Stimulated activated CD4-positive, alpha-beta T cell treated with anti-CD3 and anti-CD28 coated beads, Interleukin-1b, Interleukin-23, amount 100 ng/mL, for 4 hours (primary cell): Measurements from ENCODE around the gene CDC42SE2.
"Not testable (repeated sequence)": the region's sequence is repeated elsewhere in the genome, so short reads cannot be mapped to it uniquely, and the experiment has no call there.

Experiments used
- DNase-seq, 2 donors: peaks; one replicate each; pipeline ENCODE4 v3.0.0-alpha.2; 2020; ENCODE audit warnings: low read depth in 2 of 2

The CDC42SE2 gene

DNA sequence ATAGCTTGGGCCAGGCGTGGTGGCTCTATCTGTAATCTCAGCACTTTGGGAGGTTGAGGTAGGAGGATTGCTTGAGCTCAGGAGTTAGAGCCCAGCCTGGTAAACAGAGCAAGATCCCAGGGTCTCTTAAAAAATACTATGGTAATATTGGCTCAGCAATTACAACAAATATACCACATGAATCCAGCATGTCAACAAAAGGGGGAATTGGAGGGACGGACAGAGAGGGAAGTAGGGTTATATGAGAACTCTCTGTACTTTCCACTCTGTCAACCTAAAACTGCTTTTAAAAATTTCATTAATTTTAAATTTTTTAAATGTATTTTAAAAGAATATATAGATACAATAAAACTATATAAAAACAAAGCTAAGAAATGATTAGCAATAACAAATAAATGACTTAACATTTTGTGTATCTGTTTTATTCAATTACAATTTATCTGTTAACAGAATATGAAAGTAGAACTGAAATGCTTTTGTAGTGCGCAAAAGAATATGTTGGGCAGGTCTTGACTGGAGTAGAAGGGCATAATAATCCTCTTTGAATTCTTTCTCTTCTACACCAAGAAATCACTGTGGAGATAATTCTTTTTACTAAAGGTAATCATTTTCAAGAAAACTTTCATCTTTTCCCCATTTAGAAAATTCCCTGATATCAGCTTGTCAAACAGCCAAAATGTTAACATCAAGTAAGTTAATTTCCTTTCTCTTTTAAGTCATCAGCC, 12.9 kb upstream of the CDC42SE2 start:
- DNase-seq = no peak

DNA sequence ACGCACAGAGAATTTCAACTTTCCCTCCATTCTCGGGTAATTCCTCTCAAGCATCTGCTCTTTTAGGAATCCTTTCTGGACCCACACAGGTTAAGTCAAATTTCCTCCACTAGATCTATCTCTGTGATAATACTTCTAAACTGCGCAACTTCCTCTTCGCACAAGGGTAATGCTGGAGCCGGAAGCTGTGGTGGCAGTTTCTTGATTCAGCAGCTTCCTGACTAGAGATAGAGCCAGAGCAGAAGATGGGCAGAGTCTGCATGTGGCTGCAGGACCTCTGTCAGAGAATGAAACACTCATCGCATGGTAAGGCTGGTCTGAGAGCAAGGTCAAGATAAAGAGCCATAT, 11.1 kb upstream of the CDC42SE2 start:
- peak; percentile 38 to 54 for DNase-seq

DNA sequence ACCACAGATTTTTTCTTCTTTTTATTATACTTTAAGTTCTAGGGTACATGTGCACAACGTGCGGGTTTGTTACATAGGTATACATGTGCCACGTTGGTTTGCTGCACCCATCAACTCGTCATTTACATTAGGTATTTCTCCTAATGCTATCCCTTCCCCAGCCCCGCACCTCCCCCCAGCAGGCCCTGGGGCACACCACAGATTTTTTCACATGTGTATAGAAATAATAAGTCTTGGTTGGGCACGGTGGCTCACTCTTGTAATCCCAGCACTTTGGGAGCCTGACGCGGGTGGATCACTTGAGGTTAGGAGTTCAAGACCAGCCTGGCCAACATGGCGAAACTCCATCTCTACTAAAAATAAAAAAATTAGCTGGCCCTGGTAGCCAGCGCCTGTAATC, 9.8 kb upstream of the CDC42SE2 start:
- DNase-seq = not testable (repeated sequence)

DNA sequence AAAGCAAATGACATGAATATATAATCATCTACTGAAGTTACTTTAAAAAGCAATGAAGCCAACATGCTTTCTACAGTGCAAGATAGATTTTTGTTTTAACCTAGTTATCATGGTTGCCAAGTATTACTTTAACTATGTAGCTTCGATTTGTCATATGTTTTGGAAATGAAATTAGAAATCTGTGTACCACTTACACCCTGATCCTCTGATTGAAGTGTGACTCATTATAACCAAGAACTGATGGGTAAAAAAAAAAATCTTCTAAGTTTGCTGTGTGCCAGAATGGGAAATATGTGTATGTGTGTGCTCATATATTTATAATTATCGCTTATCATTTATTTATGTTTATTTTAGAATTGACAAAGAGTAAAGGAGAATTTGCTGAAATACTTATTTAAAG, 9.1 kb upstream of the CDC42SE2 start:
- no peak for DNase-seq

DNA sequence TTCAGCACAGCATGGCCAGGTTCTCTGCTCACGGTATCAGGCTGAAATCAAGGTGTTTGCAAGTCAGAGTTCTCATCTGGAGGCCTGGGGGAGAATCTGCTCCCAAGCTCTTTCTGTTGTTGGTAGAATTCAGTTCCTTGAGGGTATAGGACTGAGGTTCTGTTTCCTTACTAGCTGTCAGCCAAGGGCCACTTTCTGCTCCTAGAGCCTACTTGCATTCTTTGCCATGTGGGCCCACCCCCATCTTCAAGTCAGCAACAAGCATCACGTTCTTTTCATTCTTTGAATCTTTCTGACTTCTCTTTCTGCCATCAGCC, 7.4 kb upstream of the CDC42SE2 start:
- no peak for DNase-seq

DNA sequence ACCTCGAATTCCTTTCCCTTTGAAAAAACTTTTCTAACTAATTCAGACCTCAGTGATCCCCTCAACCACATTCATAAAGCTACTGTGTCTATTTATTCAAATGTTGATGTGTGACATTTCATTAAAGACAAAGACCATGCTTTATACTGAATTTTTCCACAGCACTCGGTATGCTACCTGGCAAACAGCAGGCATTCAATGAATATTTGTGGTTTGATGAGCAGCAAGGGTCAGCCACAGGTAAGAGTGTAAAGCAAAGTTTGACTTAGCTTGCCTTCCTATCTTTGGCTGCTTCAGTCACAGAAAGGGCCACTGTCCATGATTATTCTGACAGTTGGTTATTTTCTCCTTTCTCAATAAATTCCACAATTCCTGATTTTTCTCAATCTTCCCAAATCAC, 5.1 kb upstream of the CDC42SE2 start:
- DNase-seq = no peak

DNA sequence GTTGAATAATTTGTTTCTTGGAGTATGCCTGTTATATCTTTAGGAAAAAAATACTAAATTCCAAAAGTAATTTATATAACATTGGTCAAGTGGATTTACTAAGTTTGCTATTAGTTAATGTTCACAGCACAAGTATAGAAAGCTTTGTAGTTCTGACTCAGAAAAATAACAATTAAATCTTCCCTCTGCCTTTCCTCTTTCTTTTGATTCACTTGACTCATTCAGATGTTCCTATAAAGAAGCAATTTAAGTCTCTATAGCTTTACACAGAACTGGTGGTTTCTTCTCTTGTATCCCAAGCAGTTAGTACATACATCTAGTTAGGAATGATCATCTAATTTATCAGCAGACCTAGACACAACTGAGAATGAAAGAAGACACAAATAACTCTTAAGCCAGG, 4.5 kb upstream of the CDC42SE2 start:
- DNase-seq = no peak

DNA sequence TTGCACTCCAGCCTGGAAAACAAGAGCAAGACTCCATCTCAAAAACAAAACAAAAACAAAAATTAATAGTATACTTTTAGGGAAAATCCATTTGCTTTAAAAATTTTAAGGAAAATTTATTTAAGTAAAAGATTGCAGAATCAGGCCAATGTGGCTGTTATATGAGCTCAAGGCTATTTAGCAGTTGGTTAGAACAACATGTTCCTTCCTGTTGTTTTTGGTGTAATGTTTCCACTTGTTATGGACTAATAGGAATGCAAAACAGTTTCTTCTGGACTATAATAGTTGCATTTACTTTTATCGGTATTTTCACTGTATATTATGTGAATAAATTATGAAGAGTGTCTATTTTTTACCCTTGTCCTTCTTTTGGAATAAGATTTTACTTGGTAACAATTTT, 3.0 kb upstream of the CDC42SE2 start:
- no peak for DNase-seq

DNA sequence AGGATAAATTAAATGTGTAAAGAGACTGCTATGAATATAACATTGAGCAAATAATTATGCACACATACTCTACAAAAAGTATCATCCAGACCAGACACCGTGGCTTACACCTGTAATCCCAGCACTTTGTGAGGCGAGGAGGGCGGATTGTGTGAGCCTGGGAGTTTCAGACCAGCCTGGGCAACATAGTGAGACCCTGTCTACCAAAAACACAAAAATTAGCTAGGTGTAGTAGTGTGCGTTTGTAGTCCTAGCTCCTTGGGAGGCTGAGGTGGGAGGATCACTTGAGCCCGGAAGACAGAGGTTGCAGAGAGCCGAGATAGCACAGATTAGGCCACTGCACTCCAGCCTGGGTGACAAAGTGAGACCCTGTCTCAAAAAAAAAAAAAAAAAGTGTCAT, 2.4 kb upstream of the CDC42SE2 start:
- DNase-seq = no peak

DNA sequence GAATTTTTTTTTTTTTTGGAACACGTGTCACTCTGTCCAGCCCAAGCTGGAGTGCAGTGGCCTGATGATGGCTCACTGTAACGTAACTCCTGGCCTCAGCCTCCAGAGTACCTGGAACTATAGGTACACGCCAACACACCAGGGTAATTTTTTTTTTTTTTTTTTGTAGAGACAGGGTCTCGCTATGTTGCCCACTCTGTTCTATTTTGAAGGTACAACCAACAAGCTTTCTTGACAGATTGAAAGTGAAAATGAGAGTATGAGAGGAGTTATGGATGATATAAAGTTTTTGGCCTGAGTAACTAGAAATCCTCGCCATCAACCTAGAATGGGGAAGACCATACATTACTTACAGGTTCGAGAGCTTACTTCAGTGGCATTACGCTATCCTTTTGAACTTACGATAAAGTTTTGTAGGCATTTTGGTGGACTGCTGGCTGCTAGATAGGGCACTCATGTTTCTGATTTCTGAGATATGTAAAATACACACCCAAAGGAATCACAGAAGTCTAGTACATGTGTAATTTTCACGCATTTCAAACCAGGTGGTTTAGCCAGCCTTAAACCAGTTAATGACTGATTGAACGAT, 806 bp upstream of the CDC42SE2 start:
- DNase-seq = no peak

DNA sequence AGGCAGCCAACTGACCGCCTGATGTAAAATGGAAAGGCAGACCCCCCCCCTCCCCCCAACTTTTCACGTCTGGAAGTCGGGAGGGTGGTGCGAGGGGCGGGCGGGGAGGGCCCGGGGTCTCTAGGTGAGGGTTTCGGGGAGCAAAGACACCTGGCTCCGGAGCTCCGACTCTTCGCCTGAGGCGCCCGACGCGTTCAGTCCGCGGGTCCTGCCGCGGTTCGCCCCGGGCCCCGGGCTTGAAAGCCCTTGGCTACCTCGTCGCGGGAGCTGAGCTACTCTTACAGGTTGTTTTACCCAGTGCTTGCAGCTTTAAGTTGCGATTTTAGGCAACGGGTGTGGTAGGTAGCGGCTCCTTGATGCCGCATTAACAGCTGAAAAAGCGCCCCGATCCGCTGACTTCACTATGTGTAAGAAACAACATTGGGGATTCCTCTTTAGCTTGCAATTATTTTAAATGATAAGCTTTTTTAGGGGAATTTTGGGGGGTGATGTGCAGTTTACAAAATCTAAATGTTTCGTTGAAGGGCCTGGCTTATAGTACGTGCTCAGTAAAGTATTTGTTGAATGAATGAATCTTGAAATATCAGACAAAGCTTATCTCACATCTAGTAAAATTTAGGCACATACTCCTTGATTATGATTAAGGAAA, 722 bp downstream of the CDC42SE2 start:
- DNase-seq = peak in 1 of 2 donors; percentile 25

DNA sequence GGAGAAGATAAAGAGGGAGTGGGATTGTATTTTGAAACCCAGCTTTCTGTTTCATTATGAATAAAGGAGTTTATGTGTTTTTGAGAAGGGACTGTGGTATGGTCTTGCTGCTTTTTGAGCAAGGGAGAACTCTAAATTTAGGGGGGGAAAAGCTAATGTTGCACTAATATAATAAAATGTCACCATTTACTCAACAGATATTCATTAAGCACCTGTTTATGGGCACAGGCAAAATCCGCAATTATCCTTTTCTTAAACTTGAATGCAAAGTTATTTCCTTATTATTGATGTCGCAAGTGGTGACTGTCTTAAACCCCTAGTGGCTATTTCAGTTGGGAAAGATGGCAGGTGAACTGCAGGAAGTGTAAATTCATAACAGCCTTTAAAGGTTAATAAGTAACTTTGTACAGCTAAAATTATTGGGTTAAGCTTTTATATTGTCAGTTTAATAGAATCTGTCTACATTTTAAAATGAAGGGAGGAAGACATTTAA, 1.5 kb downstream of the CDC42SE2 start:
- DNase-seq = no peak

DNA sequence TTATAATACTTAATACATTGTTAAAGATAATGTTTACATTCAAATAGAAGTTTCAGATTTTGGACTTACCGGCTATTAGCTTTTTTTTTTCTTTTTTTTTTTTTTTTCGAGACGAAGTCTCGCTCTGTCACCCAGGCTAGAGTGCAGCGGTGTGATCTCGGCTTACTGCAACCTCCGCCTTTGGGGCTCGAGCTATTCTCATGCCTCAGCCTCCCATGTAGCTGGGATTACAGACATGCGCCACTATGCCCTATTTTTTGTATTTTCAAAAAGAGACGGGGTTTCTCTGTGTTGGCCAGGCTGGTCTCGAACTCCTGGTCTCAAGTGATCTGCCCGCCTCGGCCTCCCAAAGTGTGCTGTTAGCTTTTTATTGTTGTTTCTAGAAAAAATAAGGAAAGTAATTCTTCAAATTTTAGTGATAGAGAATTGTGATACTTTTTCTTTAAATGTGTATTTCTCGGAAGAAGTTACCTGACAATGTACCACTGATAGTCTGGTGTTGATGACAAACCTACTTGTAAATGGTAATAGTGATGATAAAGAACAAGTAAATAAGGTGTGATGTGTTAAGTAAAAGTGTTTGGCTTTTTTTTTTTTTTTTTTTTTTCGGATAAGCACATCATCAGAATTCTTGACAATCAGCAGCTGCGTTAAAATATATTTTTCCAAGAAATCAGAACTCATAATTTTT, 2.7 kb downstream of the CDC42SE2 start:
- no peak for DNase-seq

DNA sequence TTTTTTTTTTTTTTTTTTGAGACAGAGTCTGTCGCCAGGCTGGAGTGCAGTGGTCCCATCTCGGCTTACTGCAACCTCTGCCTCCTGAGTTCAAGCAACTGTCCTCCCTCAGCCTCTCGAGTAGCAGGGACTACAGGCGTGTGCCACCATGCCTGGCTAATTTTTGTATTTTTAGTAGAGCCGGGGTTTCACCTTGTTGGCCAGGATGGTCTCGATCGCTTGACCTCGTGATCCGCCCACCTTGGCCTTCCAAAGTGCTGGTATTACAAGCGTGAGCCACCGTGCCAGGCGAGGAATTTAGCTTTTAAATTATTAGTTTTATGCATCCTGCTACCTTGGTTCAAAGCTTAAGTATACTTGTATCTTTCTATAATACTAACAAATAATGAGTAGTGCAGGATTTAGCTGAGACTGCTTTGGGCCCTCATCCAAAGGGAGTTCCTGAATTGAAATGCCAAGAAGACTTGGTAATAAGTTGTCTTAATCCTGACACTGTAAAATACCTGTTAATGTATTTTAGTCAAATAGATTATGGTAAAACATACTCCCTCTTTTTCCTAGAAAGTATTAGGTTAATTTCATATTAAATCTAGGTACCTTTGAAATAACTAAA, 5.0 kb downstream of the CDC42SE2 start:
- DNase-seq = no peak

DNA sequence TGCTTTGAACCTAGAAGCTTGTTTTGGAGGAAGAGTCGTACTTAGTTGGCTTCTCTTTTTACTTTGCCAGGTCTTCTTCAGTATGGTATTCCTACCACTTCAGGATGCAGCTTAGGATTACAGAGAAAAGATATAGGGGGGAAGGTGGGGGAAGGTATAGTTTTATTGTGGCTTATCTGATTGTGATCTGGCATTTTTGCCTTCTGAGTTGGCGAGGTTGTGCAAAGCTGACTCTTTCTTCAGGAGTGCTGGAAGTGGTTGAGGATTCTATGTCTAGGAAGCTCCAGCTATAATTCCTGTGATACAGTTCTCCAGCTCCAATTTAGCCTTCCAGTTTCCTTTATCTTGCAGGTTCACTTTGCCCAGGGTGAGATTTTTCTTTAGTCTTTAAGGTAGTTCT, 7.0 kb downstream of the CDC42SE2 start:
- DNase-seq = no peak

DNA sequence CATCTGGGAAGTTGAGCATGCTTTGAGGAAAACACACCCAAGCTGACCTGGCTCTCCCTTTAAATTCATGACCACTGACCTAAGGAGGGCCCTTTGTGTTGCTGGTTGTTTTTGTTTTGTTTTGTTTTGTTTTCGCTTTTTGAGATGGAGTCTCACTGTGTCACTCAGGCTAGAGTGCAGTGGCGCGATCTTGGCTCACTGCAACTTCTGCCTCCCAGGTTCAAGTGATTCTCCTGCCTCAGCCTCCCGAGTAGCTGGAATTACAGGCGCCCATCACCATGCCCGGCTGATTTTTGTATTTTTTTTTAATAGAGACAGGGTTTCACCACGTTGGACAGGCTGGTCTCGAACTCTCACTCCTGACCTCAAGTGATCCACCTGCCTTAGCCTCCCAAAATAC, 8.0 kb downstream of the CDC42SE2 start:
- DNase-seq = not testable (repeated sequence)

DNA sequence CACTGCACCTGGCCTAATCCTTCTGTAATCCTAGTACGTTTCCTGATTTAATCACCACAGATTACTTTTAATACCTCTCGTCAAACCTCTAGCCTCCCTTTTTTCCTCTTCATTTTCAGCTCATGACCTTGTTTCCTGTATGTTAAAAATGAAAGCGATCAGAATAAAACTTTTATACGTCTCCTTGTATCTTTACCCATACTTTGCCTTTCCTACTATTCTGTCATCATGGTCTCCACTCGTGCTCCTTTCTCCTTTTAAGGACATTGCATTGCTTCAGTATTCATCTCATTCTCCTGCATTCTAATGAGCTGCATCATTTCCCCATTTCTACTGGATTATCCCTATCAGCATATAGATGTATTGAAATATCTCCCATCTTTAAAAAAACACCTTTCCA, 8.5 kb downstream of the CDC42SE2 start:
- no peak for DNase-seq

DNA sequence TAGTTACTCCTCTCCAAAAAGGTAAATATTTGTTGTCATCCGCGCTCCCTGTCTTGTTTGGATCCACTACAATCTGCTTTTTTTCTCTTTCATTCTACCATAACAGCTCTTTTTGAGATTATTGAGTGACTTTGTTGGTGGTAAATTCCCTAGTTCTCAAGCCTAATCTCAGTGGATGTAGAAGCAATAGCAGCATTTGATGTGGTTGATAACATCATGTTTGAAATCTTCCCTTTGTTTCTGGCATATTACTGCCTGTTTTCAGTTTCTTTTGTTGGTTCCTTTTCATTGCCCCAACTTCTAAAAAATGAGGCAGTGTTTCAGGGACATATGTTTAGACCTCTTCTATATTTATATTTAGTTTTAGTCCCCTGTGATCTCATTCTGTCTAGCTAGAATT, 8.9 kb downstream of the CDC42SE2 start:
- no peak for DNase-seq

DNA sequence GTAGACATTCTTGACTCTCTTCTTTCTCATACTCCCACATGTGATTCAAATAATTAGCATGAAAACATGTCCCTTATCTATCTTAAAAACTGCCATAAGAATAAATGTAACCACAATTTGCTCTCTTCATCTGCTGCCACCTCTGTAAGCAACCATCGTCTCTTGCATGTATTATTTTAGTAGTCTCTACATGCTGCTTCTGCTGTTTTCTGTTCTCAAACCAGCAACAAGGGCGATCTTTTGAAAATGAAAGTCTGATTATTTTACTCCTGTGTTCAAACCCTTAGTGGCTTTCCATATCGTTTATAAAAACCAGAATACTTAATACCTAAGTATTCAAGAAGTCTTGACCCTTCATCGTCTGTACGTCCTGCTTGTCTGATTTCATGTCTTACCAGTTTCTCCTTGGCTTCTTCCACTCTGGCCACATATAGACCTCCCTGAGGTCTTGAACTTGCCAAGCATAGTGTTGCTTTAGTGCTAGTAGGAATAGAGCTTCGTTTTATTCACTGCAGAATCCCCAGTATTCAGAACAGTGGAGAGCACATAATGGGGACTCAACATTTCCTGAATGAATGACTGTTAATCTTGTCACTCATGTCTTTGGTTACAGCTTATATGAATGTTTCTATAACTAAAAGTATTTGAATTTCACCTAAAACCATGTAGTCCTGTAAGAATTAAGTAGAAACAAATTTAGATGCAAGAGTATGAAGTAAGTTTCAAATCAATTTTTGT, 10.6 kb downstream of the CDC42SE2 start:
- no peak for DNase-seq

DNA sequence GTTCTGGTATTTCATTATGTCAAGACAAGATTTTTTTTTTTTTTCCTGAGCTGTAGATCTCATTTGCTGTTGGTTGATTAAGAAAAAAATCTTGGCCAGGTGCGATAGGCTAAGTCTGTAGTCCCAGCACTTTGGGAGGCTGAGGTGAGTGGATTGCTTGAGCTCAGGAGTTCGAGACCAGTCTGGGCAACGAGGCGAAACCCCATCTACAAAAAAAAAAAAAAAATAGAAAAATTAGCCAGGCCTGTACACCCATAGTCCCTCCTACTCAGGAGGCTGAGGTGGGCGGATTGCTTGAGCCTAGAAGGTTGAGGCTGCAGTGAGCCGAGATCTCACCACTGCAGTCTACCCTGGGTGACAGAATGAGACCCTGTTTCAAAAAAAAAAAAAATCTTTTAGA, 12.2 kb downstream of the CDC42SE2 start:
- DNase-seq = no peak

DNA sequence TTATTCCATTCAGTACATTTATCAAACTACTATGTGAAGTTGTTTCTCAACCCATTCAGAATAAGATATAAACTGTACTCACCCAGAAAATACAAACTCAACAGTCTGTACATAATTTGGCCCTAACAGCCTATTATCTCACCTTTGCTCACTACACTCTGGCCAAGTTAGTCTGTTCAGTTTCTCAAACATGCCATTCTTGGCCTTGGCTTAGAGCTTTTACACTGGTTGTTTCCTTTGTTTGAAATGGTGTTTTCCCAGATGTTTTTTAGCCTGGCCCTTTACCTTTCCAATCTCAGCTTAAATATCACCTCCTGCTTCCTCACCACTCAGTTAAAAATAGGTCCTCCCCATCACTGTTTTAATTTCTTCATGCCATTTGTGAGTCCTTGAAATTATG, 13.6 kb downstream of the CDC42SE2 start:
- no peak for DNase-seq
